Activated T-cell treated with anti-CD3 and anti-CD28 coated beads, Interleukin-2, amount 50 U/mL, for 72 hours (primary cell): Measurements from ENCODE around the gene SLIT3. TPM values are rescaled to one million over a fixed set of nuclear protein-coding genes. Genes with fewer than 3 reads are reported as not detected.

Experiments
- ATAC-seq, 2 donors: fragments of 150-1000 bp; cut with Tn5 transposase; replicated peaks in 1 of 2; 2 replicates each; pipeline ENCODE4 v1.10.0; 2021; ENCODE audit warnings: moderate library complexity in 2 of 2, mild to moderate bottlenecking in 1 of 2
- DNase-seq, 2 donors: peaks; one replicate each; pipeline ENCODE4 v3.0.0; 2021 to 2022; ENCODE audit warnings: mixed read lengths in 1 of 2
- H3K27ac Mint-ChIP-seq: one replicate; pipeline ENCODE4 v1.8.0; 2022; ENCODE audit warnings: mild to moderate bottlenecking, moderate library complexity, mixed read lengths
- H3K27me3 Mint-ChIP-seq: one replicate; pipeline ENCODE4 v1.8.0; 2022; ENCODE audit warnings: low read depth, mixed read lengths
- H3K36me3 Mint-ChIP-seq, 2 donors: one replicate each; pipeline ENCODE4 v1.8.0; 2022; ENCODE audit warnings: mixed read lengths in 2 of 2, mild to moderate bottlenecking in 1 of 2; ENCODE audit not compliant: insufficient read depth in 2 of 2
- H3K4me1 Mint-ChIP-seq: one replicate; pipeline ENCODE4 v1.8.0; 2022; ENCODE audit warnings: low read depth, mixed read lengths
- H3K4me3 Mint-ChIP-seq, 2 donors: one replicate each; pipeline ENCODE4 v1.8.0; 2022; ENCODE audit warnings: mild to moderate bottlenecking in 2 of 2, mixed read lengths in 2 of 2, moderate library complexity in 2 of 2
- H3K9me3 Mint-ChIP-seq, 2 donors: one replicate each; pipeline ENCODE4 v1.8.0; 2022; ENCODE audit warnings: mixed read lengths in 2 of 2
- total RNA-seq, 2 donors: library from RNA; stranded (reverse); gene quantifications; one replicate each; pipeline ENCODE4 v1.2.3, GENCODE V29; 2022

SLIT3 gene
- total RNA-seq, 2 donors from 2014 or later = 1.7 to 3.1 TPM

- H3K9me3 Mint-ChIP-seq = no peaks in the 10 kb centered on the region
Measured at GRCh38 chr5:168972731-168973130, 328.2 kb downstream of the SLIT3 start.

DNA sequence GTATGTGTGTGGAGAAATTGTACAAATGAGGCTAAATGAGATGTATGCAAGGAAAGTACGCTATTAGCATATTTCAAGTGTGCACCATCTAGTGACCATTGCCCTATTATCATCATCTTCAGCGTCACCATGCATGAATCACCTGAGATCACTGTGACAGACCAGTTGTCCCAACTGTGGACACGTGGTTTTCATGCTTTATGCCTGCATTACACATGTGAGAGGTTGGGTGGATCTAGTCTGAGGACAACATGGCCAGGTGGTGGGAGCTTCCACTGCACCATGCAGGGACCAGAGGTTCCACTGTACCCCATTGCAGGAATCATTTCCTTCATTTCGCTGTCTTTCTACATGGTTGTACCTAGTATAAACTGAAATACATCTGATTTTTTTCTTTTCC lies 329.8 kb downstream of the SLIT3 start:
- no peaks in the 10 kb centered on the region for H3K36me3 Mint-ChIP-seq
- H3K4me3 Mint-ChIP-seq = no peak overlapping the region

More at GRCh38 chr5:168972731-168973130, 328.2 kb downstream of the SLIT3 start:
- Mint-ChIP-seq H3K27me3 (peaks cover 70% of the 10 kb centered on the region), H3K36me3 (no peaks in the 10 kb centered on the region), H3K27ac (no peak overlapping the region), H3K4me3 (no peak overlapping the region), H3K4me1 (no peaks in the 10 kb centered on the region)
- ATAC-seq = no peak
- DNase-seq = no peak

GRCh38 chr5:168969326-168969886 lies 331.5 kb downstream of the SLIT3 start:
- Mint-ChIP-seq H3K4me3 (no peak overlapping the region), H3K27ac (no peak overlapping the region), H3K9me3 (no peaks in the 10 kb centered on the region), H3K4me1 (no peaks in the 10 kb centered on the region), H3K36me3 (no peaks in the 10 kb centered on the region), H3K27me3 (peaks cover 55% of the 10 kb centered on the region)
- DNase-seq = no peak
- ATAC-seq = no peak

More for the DNA sequence above, 329.8 kb downstream of the SLIT3 start:
- H3K4me1 Mint-ChIP-seq = no peaks in the 10 kb centered on the region
- ATAC-seq = no peak
- peaks cover 66% of the 10 kb centered on the region for H3K27me3 Mint-ChIP-seq
- H3K27ac Mint-ChIP-seq = no peak overlapping the region
- H3K9me3 Mint-ChIP-seq = no peaks in the 10 kb centered on the region
- DNase-seq = no peak

- no peaks in the 10 kb centered on the region for H3K9me3 Mint-ChIP-seq
- DNase-seq (no peak), ATAC-seq (no peak)
Measured at GRCh38 chr5:168967882-168968620, 332.9 kb downstream of the SLIT3 start.

DNA sequence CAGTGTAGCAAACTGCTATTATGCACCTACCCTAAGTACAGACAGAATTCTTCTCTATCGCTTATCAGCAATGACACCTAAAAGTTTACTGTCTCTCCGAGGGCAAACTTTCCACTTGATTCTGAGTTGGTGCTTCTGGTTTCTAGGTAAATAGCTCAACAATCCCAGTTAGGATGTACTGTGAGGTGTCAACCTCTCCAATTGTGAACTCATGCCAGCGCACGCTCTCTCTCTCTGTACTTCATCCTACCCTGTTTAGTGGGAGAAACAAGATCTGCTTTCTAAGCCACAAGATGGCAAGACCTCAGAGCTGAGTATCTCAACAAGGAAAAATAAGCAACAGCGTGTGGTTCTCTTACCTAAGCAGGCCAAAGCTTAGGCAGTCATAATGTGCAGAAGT lies 335.3 kb downstream of the SLIT3 start:
- no peaks in the 10 kb centered on the region for H3K4me1 Mint-ChIP-seq
- no peak for ATAC-seq
- H3K9me3 Mint-ChIP-seq = no peaks in the 10 kb centered on the region
- H3K36me3 Mint-ChIP-seq = no peaks in the 10 kb centered on the region
- no peak overlapping the region for H3K4me3 Mint-ChIP-seq
- H3K27me3 Mint-ChIP-seq = peaks cover 28% of the 10 kb centered on the region
- no peak overlapping the region for H3K27ac Mint-ChIP-seq
- no peak for DNase-seq

More at GRCh38 chr5:168967882-168968620, 332.9 kb downstream of the SLIT3 start:
- Mint-ChIP-seq H3K4me3 (no peak overlapping the region), H3K27ac (no peak overlapping the region), H3K27me3 (peaks cover 43% of the 10 kb centered on the region), H3K36me3 (no peaks in the 10 kb centered on the region), H3K4me1 (no peaks in the 10 kb centered on the region)

DNA sequence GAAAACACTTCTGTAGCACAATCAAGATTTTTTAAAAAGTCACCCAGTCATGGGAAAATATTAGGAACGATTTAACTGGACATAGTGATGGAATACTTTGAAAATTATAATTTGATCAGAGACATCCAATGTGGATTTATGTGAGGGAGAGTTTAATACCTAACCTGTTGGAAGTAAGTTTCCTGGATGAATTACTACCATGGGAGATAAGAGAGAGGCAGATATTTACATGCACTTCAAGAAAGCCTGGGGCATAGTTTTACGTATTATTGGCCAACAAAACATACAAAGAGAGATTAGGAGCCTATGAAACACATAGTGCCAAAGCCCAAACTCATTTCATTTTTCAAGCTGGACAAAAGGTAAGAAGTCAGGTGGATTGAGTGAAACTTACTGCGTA lies 336.8 kb downstream of the SLIT3 start:
- no peak for ATAC-seq
- Mint-ChIP-seq H3K27ac (no peak overlapping the region), H3K4me1 (no peaks in the 10 kb centered on the region), H3K4me3 (no peak overlapping the region), H3K36me3 (no peaks in the 10 kb centered on the region), H3K27me3 (peaks cover 22% of the 10 kb centered on the region), H3K9me3 (no peaks in the 10 kb centered on the region)
- DNase-seq = no peak

DNA sequence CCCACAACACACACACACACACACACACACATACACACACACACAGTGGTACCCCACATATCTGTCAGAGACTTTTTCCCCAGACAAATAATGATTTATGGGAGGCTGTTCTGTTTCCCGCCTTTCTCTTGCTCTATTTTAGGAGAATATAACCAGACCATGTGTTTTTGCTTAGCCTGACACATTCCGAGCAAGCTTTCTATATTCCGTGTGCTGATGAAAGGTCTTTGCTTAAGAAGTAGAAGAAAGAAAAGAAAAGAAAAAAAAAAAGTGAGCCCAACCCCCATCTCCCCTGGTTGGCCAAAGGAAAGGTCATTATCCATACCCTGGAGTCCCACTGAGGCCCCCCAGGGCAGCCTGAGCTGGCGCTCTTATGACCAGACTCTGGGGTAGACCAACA lies 338.6 kb downstream of the SLIT3 start:
- Mint-ChIP-seq H3K4me3 (no peak overlapping the region), H3K36me3 (no peaks in the 10 kb centered on the region), H3K27ac (no peak overlapping the region), H3K9me3 (no peaks in the 10 kb centered on the region), H3K27me3 (peaks cover 6% of the 10 kb centered on the region), H3K4me1 (no peaks in the 10 kb centered on the region)
- no peak for DNase-seq
- ATAC-seq = no peak

- Mint-ChIP-seq H3K27me3 (peaks cover 6% of the 10 kb centered on the region), H3K9me3 (no peaks in the 10 kb centered on the region), H3K4me3 (no peak overlapping the region), H3K4me1 (no peaks in the 10 kb centered on the region), H3K36me3 (no peaks in the 10 kb centered on the region), H3K27ac (no peak overlapping the region)
- DNase-seq (no peak), ATAC-seq (no peak)
Measured at GRCh38 chr5:168961681-168962080, 339.3 kb downstream of the SLIT3 start.

GRCh38 chr5:168960497-168960896 lies 340.4 kb downstream of the SLIT3 start:
- DNase-seq (no peak), ATAC-seq (no peak)
- H3K36me3 Mint-ChIP-seq = no peaks in the 10 kb centered on the region
- H3K9me3 Mint-ChIP-seq = no peaks in the 10 kb centered on the region
- no peak overlapping the region for H3K27ac Mint-ChIP-seq
- H3K27me3 Mint-ChIP-seq = no peaks in the 10 kb centered on the region
- H3K4me1 Mint-ChIP-seq = no peaks in the 10 kb centered on the region
- H3K4me3 Mint-ChIP-seq = no peak overlapping the region

DNA sequence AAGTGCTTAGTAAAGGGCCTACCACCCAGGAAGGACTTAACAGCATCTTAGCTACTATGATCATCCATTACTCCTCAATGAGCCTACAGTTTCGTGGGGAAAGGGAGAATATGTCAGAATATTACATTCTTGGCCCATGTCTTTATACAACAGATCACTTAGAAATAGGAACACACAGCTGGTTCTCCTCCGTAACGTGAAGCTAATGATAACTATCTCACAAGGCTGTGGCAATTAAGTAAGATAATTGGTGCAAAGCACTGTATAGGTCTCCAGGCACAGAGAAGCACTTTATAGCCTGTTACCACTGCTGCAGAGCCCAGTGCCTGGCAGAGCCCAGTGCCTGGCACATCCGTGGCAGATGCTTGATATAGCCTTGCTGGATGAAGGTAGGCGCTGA lies 347.6 kb downstream of the SLIT3 start:
- H3K27ac Mint-ChIP-seq = no peak overlapping the region
- H3K27me3 Mint-ChIP-seq = no peaks in the 10 kb centered on the region

DNA sequence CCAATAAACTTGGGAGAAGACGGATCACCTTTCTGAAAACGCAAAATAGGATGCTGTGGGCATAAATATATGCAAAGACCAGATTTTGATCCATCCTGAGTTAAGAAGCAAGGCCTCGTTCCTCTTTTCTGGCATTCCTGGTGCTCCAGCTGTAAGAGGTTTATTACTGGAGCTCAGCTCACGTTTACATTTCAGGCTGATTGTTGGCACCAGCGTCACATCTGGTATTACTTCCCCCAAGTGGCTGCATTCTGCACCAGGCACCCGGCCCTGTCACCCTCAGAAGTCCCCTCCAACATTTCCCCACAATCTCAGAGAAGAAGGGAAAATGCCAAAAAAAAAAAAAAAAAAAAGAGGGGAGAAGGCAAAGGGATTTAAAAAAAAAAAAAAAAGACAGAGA lies 348.7 kb downstream of the SLIT3 start:
- Mint-ChIP-seq H3K36me3 (no peaks in the 10 kb centered on the region), H3K4me1 (peaks cover 15% of the 10 kb centered on the region), H3K4me3 (no peak overlapping the region), H3K27me3 (no peaks in the 10 kb centered on the region), H3K27ac (no peak overlapping the region), H3K9me3 (no peaks in the 10 kb centered on the region)
- no peak for DNase-seq
- ATAC-seq = no peak

More for the DNA sequence above, 347.6 kb downstream of the SLIT3 start:
- Mint-ChIP-seq H3K4me3 (no peak overlapping the region), H3K9me3 (no peaks in the 10 kb centered on the region), H3K36me3 (no peaks in the 10 kb centered on the region), H3K4me1 (peaks cover 12% of the 10 kb centered on the region)
- ATAC-seq = no peak
- no peak for DNase-seq

DNA sequence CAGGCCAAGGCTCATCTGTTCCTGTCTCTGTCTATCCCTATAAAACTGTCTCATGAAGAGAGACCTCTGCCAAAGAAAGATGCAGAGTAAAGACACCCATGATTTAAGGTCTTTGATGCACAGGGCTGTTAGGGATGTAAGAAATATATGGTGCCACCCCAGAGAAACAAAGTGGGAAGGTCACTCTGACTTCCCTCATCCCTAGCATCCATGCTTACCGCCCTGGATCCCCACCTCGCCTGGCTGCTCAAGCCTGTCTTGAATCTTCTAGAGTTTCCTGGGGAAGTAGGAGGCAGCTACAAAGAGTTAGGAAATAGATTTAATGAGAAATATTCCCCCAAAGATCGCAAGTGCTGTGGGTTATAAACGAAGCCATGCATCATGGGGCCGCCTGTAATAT lies 349.2 kb downstream of the SLIT3 start:
- H3K4me1 Mint-ChIP-seq = peaks cover 19% of the 10 kb centered on the region
- H3K9me3 Mint-ChIP-seq = no peaks in the 10 kb centered on the region
- no peaks in the 10 kb centered on the region for H3K36me3 Mint-ChIP-seq
- H3K27ac Mint-ChIP-seq = no peak overlapping the region
- DNase-seq = no peak
- H3K27me3 Mint-ChIP-seq = no peaks in the 10 kb centered on the region
- no peak overlapping the region for H3K4me3 Mint-ChIP-seq
- no peak for ATAC-seq

GRCh38 chr5:168951356-168951755 lies 349.6 kb downstream of the SLIT3 start:
- ATAC-seq = no peak
- H3K27me3 Mint-ChIP-seq = no peaks in the 10 kb centered on the region

More at GRCh38 chr5:168951356-168951755, 349.6 kb downstream of the SLIT3 start:
- no peak for DNase-seq
- Mint-ChIP-seq H3K9me3 (no peaks in the 10 kb centered on the region), H3K4me3 (no peak overlapping the region), H3K27ac (no peak overlapping the region), H3K36me3 (no peaks in the 10 kb centered on the region), H3K4me1 (peaks cover 20% of the 10 kb centered on the region)
